AG08396 (cell line): Measurements from ENCODE around the gene TET2.

Experiments
- DNase-seq: peaks from one replicate; pipeline ENCODE4 v3.0.0; 2012; ENCODE audit warnings: low spot score, mixed read lengths

TET2 gene

DNA sequence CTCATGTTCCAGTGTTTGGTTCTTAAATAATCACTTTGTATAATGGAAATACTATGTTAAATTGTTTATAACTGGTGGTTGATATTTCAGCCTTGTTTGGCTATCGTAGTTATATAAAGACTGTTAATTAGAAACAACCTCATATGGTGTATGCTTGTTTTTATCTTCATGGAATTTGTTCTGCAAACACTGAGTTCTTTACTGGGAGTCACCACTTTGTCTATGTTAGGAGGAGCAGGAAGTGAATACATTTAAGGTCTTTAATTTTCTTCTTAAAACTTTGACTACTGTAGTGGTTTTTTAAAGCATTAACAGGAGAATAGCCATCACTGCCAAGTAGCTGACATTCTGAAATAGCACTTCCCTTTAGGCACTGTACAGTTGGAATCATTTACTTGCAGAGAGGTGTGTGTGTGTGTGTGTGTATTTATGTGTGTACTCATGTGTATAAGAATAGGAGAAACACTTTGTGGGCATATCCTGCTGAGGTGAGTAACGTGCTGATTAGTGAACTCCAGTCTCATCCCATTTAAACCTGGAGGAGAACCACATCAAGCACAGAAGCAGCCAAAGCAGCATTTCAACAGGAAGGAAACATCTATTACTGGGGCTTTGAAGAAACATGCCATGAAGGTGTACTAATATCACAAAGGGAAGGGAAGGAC, 37.8 kb downstream of the TET2 start:
- DNase-seq, result no peak

DNA sequence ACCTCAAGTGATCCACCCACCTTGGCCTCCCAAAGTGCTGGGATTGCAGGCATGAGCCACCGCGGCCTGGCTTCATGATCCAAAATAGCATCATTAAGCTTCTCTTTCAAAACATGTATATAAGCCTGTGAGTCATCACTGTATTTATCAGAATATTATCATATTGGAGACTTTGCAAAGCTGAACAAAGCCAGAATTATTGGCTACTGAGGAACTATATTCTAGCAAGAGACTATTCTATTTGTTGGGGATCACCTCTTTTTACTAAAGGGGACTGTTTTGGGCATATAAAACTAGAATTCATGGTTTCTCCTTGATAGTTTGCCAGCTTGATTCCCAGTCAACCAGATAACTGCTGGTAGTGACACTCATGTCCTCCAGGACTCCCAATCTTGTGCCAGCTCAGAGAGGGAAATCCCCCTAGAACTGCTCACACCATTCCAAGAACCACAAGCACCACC, 40.1 kb downstream of the TET2 start:
- DNase-seq, result peak; percentile 10

DNA sequence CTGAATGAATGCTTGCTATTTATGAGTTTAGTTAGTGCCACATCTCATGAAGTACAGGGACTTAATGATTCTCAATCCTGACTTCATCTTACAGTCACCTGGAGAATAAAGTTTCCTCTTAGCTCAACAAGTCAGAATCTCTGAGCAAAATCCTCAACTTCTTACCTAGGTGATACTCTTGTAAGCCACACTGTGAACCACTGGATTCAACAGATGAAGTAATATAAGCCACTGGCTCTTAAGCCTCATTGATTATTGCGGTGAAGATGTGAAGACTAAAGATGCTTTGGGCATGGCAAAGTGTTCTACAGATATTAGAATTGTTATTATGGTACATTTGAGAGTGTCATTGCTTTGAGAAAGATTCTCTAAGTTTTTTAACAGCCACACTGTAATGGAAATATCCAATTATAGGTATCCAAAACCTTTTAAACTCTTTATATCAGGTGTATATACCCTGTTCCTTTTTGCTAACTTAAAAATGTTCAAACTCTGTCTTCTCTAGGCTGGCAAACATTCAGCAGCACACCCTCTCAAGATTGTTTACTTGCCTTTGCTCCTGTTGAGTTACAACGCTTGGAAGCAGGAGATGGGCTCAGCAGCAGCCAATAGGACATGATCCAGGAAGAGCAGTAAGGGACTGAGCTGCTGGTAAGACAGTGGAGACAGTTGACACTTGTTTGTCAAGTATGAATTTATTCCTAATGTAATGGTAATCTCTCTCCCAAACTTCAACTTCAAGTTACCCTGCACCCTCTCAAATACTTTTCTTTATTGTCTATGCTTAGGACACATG, 43.4 kb downstream of the TET2 start:
- no peak for DNase-seq

GRCh38 chr4:105191621-105192210, 45.0 kb downstream of the TET2 start:
- DNase-seq, result no peak

- DNase-seq, result no peak
Observed at GRCh38 chr4:105192474-105192873, 45.8 kb downstream of the TET2 start.

DNA sequence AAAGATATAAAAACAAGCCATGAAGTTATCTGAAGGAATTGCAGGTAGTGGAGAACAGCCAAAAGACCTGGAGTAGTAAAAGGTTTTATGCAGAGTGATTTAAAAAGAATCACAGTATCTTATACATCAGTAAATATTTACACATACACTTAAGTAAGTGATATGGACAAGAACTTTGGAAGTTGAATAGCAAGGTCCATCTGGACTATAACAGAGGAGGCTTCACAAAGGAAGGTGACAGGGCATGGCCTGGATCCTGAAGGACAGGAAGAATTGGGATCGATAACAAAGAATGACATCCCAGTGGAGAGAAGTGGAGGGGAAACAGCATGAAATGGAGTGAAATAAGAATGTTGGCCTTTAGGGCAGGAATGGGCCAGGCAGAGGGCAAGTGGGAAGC, 46.2 kb downstream of the TET2 start:
- DNase-seq, result no peak

DNA sequence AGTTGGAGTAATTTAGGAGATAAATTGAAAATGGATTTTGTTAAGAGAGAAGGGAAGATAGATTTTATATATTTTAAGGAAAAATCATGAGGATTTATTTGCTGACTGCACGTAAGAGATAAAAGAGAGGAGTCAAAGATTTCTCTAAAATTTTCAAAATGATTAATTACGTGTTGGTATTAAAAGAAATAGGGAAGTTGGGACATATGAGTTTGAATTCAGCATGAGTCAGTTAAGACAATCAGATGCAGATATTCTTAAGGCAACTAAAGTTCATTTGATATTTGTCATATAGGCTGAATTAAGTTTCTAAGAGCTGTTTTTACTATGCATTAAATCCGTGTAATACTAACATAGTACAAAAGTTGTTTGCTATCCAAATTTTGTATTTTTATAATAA, 46.9 kb downstream of the TET2 start:
- DNase-seq, result no peak

DNA sequence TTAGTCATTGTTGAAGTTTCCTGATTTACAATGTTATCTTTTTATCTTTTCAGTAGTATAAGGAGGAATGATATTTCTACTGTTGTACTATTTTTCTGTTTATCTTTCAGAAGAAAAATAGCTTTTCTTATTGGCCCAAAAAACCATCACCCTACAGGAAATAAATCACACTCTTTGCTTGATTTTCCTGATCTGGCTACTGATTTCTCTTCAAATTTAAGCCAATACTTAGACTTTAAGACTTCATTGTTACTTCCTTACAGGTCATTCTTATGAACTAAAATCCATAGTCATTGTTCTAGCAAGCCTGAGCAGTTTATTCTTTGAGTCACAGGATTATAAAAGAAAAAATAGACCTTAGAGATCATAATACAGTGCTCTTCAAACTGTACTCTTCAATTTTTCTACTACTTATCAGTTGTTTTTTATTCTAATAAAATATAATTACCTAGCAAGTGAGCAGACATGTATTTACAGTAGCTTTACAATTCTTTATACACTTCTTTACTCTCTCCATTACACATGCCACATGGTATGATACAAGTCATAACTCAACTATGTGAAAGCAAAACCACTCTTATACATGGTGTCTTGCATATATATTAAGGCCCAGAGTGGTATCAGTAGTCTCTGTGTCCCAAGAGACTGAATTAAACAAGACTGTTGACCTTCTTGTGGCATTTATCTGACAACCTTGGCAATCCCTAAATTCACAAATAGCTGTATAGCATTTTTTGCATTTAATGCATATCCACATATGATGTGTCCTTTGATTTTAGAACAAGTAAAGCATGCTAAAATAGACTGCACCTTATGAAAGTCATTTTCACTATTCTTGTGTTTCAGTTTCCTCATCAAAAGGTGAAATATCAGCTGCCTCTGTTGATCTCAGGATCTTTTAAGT, 47.9 kb downstream of the TET2 start:
- no peak for DNase-seq

DNA sequence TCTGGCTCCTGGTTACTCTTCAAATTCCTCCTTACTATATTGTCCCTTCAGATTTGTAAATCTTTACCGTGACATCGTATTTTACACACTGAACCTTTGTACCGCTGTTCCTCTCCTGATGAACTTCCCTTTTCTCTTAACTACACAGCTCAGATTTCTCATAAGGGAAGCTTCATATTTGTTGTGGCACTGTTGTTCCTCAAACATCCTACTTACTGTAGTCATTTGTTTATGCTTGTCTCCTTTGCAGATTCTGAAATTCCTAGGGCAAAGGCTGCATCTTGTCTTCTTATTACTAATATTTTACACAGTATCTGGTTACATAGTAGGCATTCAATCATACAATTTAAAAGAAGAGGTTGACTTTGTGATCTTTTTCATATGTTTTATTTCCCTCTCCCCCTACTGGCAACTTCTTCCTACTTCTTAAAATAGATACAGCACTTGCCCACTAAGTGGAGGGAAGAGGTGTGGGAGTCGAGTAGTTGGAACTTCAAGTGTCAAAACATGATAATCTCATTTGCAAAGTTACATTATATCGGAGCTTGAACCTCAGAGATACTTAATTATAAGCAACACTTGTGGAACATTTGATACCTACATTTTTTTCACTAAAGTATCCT, 50.0 kb downstream of the TET2 start:
- DNase-seq, result no peak

- no peak for DNase-seq
Observed at GRCh38 chr4:105197777-105198176, 51.1 kb downstream of the TET2 start.

DNA sequence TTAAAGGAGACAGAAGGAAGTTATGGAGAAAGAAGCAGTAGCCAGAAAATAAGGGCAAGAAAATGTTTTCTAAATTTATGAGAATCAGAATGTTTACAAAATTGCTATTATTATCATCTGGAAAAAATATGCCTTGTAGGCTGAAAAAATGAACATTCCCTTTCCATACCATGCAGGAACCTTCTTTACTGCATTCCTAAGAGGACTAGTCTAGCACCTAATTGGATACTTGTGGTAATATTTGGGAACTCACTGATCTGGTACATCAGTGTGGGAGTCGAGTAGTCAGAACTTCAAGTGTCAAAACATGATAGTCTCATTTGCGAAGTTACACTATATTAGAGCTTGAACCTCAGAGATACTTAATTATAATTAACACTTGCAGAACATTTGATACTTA, 51.9 kb downstream of the TET2 start:
- DNase-seq, result no peak

- no peak for DNase-seq
Observed at GRCh38 chr4:105206214-105206613, 59.5 kb downstream of the TET2 start.

DNA sequence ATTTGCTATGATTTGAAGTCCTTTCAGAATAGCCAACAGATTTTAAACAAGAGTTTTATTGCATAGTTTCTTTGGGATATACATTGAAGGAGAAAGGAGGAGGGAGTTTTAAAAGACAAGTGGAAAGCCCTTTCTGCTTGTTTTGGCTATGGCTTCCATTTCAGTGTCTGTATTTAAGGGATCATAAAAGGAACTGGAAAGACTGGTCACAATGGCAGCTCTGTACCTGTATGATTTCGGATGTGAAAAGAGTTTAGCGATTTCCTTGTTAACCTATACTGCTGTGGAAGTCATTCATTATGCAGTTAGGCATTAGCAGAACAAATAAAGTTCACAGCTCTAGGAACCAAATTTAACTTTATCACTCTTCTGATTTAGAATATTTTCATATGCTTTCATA, 60.7 kb downstream of the TET2 start:
- DNase-seq, result no peak

GRCh38 chr4:105208561-105208960, 61.9 kb downstream of the TET2 start:
- DNase-seq, result no peak

DNA sequence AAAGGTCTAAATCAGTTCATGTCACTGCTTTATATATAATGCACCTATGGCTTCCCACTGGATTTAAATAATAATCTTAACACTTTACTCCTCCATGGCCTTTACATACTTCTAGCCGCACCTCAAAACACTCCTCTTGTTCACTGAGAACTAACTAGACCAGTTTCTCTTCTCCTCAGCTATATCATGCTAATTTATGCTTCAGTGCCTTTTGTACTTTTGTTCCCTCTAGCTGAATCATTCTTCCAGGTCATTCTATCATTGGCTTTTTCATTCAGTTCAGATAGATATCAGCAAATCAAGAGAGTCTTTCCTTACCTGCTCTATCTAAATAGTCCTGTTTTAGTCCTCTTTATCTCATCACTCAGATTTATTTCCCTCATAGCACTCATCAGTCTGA, 64.2 kb downstream of the TET2 start:
- DNase-seq, result no peak

- DNase-seq, result no peak
Observed at GRCh38 chr4:105215609-105216313, 69.1 kb downstream of the TET2 start.

DNA sequence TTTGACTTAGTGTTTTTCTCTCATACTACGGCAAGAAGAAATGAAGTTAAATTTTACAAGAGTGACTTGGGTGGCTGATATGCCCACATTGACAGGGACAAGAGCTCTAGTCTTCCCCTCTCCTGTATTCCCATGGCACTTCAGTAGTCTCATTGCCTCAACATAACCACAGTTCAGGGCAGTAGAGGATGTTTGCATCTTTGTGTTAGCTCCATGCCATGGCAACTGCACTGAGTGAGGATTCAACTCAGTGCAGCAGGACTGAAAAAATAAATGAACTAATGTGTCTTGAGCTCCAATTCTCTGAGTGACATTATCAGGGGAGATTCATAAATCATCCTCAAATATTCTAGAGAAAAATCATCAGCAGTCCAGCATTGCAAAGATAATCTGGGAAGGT, 78.8 kb downstream of the TET2 start:
- no peak for DNase-seq

DNA sequence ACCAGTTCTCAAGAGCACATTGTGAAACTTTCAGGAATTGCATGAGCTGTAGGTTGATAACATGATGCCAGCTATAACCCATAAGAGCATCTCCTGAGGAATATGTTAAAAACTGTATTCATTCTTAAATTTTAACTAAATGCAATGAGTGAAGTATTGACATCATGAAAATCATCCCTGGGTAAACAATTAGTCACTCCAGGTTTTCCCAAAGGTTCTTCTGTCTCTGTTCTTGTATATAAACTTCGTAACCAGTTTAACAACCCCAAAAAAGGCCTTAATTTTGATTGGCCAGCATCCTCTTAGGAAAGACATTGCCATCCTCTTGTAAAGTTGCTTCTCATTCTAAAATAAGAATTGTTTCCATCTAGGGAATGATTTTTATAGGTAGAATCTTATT, 80.4 kb downstream of the TET2 start:
- DNase-seq, result no peak

DNA sequence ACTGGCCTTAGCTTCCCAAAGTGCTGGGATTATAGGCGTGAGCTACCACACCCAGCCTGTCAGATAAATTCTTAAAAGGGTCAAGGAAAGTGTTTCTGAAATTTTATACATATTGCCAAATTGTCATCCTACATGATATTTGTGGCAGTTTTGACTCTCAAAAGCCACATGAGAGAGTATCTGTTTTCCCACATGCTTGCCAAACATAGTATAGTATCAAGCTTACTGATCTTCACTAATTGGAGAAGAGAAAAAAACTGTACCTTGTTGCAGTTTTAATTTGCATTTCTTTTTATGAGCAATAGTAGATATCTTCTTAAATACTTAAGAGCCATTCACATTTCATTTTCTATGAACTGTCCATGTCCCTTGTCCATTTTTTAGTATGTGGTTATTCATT, 83.6 kb downstream of the TET2 start:
- no peak for DNase-seq

- DNase-seq, result no peak
Observed at GRCh38 chr4:105232374-105232773, 85.7 kb downstream of the TET2 start.

GRCh38 chr4:105234582-105234981, 87.9 kb downstream of the TET2 start:
- no peak for DNase-seq
